Karpas-422 (cell line): ENCODE measurements around the gene TBC1D22A. TPM values are rescaled to one million over a fixed set of nuclear protein-coding genes. Genes with fewer than 3 reads are reported as not detected.
"Not testable (repeated sequence)": the region's sequence is repeated elsewhere in the genome, so short reads cannot be mapped to it uniquely, and the experiment has no call there.

ENCODE experiments used
- DNase-seq: peaks from one replicate; pipeline ENCODE4 v3.0.0-alpha.2; 2015
- H2AFZ ChIP-seq: fragments of 200-600 bp; sonication (generic); 2 replicates; pipeline ENCODE4 v1.6.1; 2014; ENCODE audit warnings: antibody characterized with exemption, low read length, mixed read lengths
- H3K27ac ChIP-seq: fragments of 200-600 bp; sonication (generic); 2 replicates; pipeline ENCODE4 v1.5.1; 2014; ENCODE audit warnings: mild to moderate bottlenecking, low read length, moderate library complexity
- H3K27me3 ChIP-seq: fragments of 200-600 bp; sonication (generic); 2 replicates; pipeline ENCODE4 v1.6.1; 2014; ENCODE audit warnings: low read length, mixed read lengths
- H3K36me3 ChIP-seq: fragments of 200-600 bp; sonication (generic); 2 replicates; pipeline ENCODE4 v1.6.1; 2014; ENCODE audit warnings: low read length, mixed read lengths; ENCODE audit not compliant: insufficient read depth
- H3K4me1 ChIP-seq: fragments of 200-600 bp; sonication (generic); 2 replicates; pipeline ENCODE4 v1.6.1; 2014; ENCODE audit warnings: mild to moderate bottlenecking, low read length, mixed read lengths
- H3K4me2 ChIP-seq: fragments of 200-600 bp; sonication (generic); 2 replicates; pipeline ENCODE4 v1.6.1; 2014; ENCODE audit warnings: low read length, low read depth, mild to moderate bottlenecking; ENCODE audit not compliant: poor library complexity, severe bottlenecking
- H3K4me3 ChIP-seq: fragments of 200-600 bp; sonication (generic); 2 replicates; pipeline ENCODE4 v1.5.1; 2014; ENCODE audit warnings: mild to moderate bottlenecking, antibody characterized with exemption, low read length, mixed read lengths
- H3K79me2 ChIP-seq: fragments of 200-600 bp; sonication (generic); 2 replicates; pipeline ENCODE4 v1.6.1; 2014; ENCODE audit warnings: mild to moderate bottlenecking, low read length, mixed read lengths
- H3K9ac ChIP-seq: fragments of 200-600 bp; sonication (generic); 2 replicates; pipeline ENCODE4 v1.6.0; 2014; ENCODE audit warnings: low read length
- H3K9me2 ChIP-seq: fragments of 200-600 bp; sonication (generic), shearing (Covaris generic); replicated peaks from 2 replicates; pipeline ENCODE4 v1.6.0; 2014; ENCODE audit warnings: mild to moderate bottlenecking, low read length, moderate library complexity; ENCODE audit not compliant: insufficient read depth
- H3K9me3 ChIP-seq: fragments of 300-700, 200-600 bp; sonication (generic); 2 replicates; pipeline ENCODE4 v1.6.1; 2014; ENCODE audit warnings: low read length, mixed read lengths
- H4K20me1 ChIP-seq: fragments of 200-600 bp; sonication (generic); 2 replicates; pipeline ENCODE4 v1.6.1; 2014; ENCODE audit warnings: mild to moderate bottlenecking, antibody characterized with exemption, low read length, low read depth; ENCODE audit not compliant: insufficient read depth
- total RNA-seq: library from RNA; depleted of rRNA; stranded (reverse); fragments of >200 nt; shearing (Covaris generic); gene quantifications from 2 replicates; pipeline ENCODE4 v1.2.3, GENCODE V29; 2014; ENCODE audit warnings: low replicate concordance

TBC1D22A gene
- total RNA-seq, 1 experiment from 2014 or later = 27.7 TPM

DNA sequence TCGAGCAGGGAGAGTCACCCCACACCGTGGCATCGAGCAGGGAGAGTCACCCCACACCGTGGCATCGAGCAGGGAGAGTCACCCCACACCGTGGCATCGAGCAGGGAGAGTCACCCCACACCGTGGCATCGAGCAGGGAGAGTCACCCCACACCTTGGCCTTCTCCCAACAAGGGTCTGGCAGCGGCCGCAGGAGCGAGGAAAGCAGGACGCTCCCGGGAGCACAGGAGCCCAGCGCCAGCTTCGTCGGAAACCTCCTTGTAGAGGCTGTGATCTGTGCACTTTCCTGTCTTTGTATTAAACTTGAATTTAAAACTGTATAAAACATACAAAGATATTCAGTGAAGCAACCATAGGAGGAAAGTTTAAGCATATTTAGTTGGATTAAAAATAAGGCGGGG, 355.0 kb downstream of the TBC1D22A start:
- H3K9me3 ChIP-seq, H3K36me3 ChIP-seq, H3K27me3 ChIP-seq, H3K9me2 ChIP-seq, H3K4me3 ChIP-seq, H2AFZ ChIP-seq, H3K79me2 ChIP-seq, H4K20me1 ChIP-seq, DNase-seq, H3K27ac ChIP-seq, H3K9ac ChIP-seq, H3K4me2 ChIP-seq, H3K4me1 ChIP-seq: not testable (repeated sequence)

DNA sequence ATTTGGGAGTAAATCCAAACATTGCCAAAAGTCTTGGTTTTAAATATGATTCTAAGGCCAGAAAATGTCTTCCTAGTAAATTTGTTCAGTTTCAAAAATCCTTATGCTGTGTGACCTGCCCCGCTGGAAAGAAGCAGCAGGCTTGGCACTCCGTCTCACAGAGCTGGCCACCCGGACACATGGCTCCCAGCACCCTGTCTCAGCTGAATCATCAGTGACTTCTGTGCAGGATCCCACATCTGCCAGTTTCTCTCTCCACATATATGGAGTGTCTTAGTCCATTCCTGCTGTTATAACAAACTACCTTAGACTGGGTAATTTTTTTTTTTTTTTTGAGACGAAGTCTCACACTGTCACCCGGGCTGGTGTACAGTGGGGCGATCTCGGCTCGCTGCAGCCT, 356.7 kb downstream of the TBC1D22A start:
- Histone ChIP-seq H3K9me2 (no peaks in the 10 kb centered on the region), H3K36me3 (no peaks in the 10 kb centered on the region)
- DNase-seq = no peak

DNA sequence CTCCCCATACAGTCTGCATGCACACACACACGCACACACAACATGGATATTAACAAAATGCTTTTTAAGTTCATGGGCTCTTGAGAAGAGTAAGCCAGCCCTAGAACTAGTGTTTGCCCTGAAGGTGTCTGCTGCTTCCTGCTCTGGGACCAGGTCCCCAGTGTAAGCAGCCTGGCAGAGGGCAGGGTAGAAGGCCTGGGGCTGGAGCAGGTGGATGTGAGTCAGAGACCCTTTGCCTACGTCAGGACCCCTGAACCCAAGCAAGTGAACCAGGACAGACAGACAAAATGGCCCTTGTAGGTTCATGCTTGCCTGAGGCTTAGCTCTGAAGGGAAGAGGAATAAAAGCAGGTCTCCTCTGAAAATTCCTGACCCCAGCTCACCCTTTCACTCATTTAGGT, 357.9 kb downstream of the TBC1D22A start:
- DNase-seq = no peak
- H3K27me3 ChIP-seq = no peaks in the 10 kb centered on the region

More for the DNA sequence above, 356.7 kb downstream of the TBC1D22A start:
- Histone ChIP-seq H3K4me2 (no peak overlapping the region), H3K79me2 (no peaks in the 10 kb centered on the region), H3K4me1 (no peaks in the 10 kb centered on the region), H3K9ac (no peak overlapping the region), H3K9me3 (no peaks in the 10 kb centered on the region), H3K4me3 (no peak overlapping the region), H3K27ac (no peak overlapping the region), H4K20me1 (no peaks in the 10 kb centered on the region), H3K27me3 (no peaks in the 10 kb centered on the region), H2AFZ (no peak overlapping the region)

DNA sequence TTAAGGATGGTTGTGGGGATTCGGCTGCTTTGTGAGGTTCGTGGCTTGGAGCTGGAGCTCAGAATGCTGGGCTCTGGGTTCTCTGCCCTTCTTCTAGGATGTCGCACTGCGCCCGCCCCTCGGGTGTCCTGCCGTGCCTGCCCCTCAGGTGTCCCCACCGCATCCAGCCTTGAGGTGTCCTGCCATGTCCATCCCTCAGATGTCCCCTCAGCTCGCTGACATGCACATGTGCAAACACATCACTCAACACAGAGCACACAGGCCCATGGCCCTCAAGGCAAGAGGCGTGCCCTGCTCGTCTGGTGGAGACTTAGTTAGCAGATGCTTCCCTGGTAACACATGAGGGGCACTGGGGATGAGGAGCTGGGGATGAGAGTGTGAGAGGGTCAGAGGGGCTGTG, 359.3 kb downstream of the TBC1D22A start:
- Histone ChIP-seq H3K4me1 (no peaks in the 10 kb centered on the region), H3K4me2 (no peak overlapping the region), H3K27me3 (no peaks in the 10 kb centered on the region), H3K4me3 (no peak overlapping the region), H4K20me1 (no peaks in the 10 kb centered on the region), H3K9me3 (no peaks in the 10 kb centered on the region), H3K9me2 (no peaks in the 10 kb centered on the region), H3K9ac (no peak overlapping the region), H3K36me3 (no peaks in the 10 kb centered on the region), H3K27ac (no peak overlapping the region), H2AFZ (no peak overlapping the region), H3K79me2 (no peaks in the 10 kb centered on the region)
- DNase-seq = no peak

More for the DNA sequence above, 357.9 kb downstream of the TBC1D22A start:
- H3K9me2 ChIP-seq = no peaks in the 10 kb centered on the region
- no peak overlapping the region for H3K4me2 ChIP-seq
- no peak overlapping the region for H2AFZ ChIP-seq
- H3K36me3 ChIP-seq = no peaks in the 10 kb centered on the region
- H3K27ac ChIP-seq = no peak overlapping the region
- no peaks in the 10 kb centered on the region for H3K4me1 ChIP-seq
- H3K9ac ChIP-seq = no peak overlapping the region
- H3K4me3 ChIP-seq = no peak overlapping the region
- no peaks in the 10 kb centered on the region for H3K9me3 ChIP-seq
- H3K79me2 ChIP-seq = no peaks in the 10 kb centered on the region
- no peaks in the 10 kb centered on the region for H4K20me1 ChIP-seq

DNA sequence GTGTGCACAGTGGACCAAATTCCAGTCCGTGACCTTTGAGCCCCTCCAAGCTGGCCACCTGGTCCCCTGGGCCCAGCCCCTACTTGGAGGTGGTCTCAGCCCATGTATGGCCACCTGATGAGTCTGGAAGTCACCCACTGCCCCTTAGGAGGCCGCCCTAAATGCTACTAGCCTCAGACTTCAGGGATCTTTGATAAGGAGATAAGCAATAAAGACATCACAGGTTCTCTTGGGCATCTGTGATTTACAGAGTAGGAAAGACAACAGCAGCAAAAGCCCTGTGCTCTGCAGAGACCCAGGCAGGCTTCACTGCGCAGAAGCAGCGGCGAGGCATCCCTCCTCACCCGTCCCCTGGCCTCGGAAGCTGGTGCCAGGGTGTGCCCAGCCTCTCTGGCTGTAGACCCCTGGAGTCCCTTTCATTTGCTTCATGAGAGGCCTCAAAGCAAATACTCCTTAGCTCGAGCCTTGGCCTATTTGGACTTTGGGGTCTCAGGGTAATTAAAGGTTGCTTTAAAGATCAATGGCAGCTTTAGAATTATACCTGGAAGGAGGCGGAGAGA, 360.1 kb downstream of the TBC1D22A start:
- Histone ChIP-seq H3K27me3 (no peaks in the 10 kb centered on the region), H3K4me2 (no peak overlapping the region), H3K9me3 (no peaks in the 10 kb centered on the region), H2AFZ (no peak overlapping the region), H3K9ac (no peak overlapping the region), H4K20me1 (no peaks in the 10 kb centered on the region), H3K27ac (no peak overlapping the region), H3K79me2 (no peaks in the 10 kb centered on the region), H3K4me1 (no peaks in the 10 kb centered on the region), H3K4me3 (no peak overlapping the region), H3K36me3 (no peaks in the 10 kb centered on the region), H3K9me2 (no peaks in the 10 kb centered on the region)
- no peak for DNase-seq

DNA sequence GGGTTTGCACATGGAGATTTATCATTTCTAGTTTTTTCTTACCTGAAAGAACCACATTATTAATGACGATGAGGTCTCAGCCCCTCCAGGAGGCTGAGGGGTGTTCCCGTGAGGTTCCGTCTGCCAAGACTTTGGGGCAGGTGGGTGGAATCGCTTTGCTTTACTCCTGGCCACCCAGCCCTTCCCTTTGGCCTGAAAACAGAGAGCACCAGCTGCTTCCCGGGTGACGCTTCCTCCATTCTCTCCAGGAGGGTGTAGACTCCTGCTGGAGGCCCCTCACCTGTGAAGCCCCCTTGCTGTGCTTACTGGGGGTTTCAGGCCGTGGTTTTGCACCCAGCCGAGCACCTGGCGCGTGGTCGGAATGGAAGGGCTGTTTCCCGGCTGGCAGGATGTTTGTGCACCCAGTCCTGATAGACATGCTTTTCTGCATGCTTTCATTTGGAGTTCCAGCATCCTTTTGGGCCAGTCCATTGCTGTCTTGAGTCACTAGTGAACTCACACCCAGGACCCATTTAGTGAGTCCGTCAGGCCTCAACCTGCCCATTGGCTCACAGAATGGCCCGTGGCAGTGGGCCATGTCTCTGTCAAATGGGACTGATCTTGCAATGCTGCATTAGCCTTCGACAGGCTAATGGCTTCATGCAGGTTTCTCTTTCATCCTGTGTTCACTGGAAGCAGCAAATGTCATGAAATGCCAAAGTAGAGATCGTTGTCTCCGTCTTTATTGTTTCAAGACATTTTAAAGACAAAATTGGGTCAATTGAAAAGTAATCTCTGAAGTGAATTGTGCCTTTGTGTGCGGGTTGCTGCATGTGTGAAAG, 360.8 kb downstream of the TBC1D22A start:
- H4K20me1 ChIP-seq = no peaks in the 10 kb centered on the region
- no peak overlapping the region for H3K4me2 ChIP-seq
- no peaks in the 10 kb centered on the region for H3K27me3 ChIP-seq
- no peak overlapping the region for H3K4me3 ChIP-seq
- H3K4me1 ChIP-seq = no peaks in the 10 kb centered on the region
- no peak overlapping the region for H2AFZ ChIP-seq
- no peak overlapping the region for H3K27ac ChIP-seq
- no peaks in the 10 kb centered on the region for H3K79me2 ChIP-seq
- no peak overlapping the region for H3K9ac ChIP-seq
- no peak for DNase-seq
- no peaks in the 10 kb centered on the region for H3K9me2 ChIP-seq
- H3K9me3 ChIP-seq = no peaks in the 10 kb centered on the region
- H3K36me3 ChIP-seq = no peaks in the 10 kb centered on the region

DNA sequence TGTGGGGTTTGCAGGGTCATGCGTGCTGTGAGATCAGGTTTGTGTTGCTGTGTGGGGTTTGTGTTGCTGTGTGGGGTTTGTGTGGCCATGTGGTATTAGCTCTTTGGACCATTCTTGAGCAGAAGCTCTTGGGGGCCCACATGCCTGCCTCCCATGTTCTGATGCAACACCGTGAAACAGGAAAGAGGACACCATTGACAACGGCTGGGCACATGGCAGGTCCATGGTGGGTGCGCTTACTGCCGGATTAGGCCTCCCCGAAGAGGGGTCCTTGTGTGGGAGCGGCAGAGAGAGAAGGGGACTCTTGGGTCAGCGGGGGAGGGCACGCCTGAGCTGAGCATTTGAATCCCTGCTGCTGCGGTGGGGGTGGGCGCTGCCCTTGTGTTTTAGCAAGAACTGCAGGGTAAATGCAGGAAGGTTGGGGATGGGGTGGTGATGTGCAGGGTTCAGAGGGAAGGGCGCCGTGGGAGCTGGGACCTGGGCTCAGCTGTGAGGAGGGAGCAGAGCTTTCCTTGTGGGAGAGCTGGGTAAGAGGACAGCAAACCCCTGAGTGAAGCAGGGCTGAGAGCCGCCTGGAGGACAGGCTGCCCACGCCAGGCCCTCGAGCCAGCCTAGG, 361.5 kb downstream of the TBC1D22A start:
- Histone ChIP-seq H3K4me2 (no peak overlapping the region), H3K4me3 (no peak overlapping the region), H3K9ac (no peak overlapping the region), H3K9me3 (no peaks in the 10 kb centered on the region), H4K20me1 (0 out of 2 replicates have a peak, but pooled peaks cover 3% of the 10 kb centered on the region), H2AFZ (no peak overlapping the region), H3K27ac (no peak overlapping the region), H3K36me3 (no peaks in the 10 kb centered on the region), H3K27me3 (no peaks in the 10 kb centered on the region), H3K9me2 (no peaks in the 10 kb centered on the region), H3K4me1 (no peaks in the 10 kb centered on the region), H3K79me2 (no peaks in the 10 kb centered on the region)
- DNase-seq = no peak

DNA sequence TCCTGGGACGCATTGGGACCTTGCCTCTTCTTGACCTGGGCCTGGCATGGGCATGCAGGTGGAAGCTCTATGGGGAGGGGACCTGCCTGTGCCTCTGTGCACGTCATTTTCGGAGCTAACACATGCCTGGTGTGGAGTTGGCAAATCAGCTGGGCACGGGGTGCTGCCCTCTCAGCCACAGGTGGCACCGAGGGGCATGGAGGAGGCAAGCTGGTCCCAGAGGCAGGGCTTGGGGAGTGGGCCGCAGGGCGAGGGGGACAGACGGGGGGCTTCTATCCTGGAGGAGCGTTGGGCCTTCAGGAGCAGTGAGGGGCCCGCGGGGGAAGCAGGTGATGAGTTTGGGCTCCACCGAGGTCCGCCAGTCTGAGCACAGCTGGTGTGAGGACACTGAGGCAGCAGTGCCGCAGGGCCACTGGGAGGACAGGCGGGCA, 362.0 kb downstream of the TBC1D22A start:
- Histone ChIP-seq H3K27me3 (no peaks in the 10 kb centered on the region), H3K36me3 (no peaks in the 10 kb centered on the region), H3K79me2 (no peaks in the 10 kb centered on the region), H3K27ac (no peak overlapping the region), H3K9ac (no peak overlapping the region), H3K9me2 (no peaks in the 10 kb centered on the region), H3K4me2 (no peak overlapping the region), H3K4me1 (no peaks in the 10 kb centered on the region), H3K9me3 (no peaks in the 10 kb centered on the region), H3K4me3 (no peak overlapping the region), H2AFZ (no peak overlapping the region), H4K20me1 (0 out of 2 replicates have a peak, but pooled peaks cover 3% of the 10 kb centered on the region)
- DNase-seq = no peak
